ENCODE measurements around the gene ANO1.

The ANO1 gene

GRCh38 chr11:70186936-70187335 lies 108.8 kb downstream of the ANO1 start:
- no peak for TF ChIP-seq CTCF (IDR thresholded peaks at IDR 0.05)

- TF ChIP-seq CTCF (IDR thresholded peaks at IDR 0.05), result no peak
Measured at GRCh38 chr11:70187771-70188170, 109.7 kb downstream of the ANO1 start.

- no peak for TF ChIP-seq CTCF (IDR thresholded peaks at IDR 0.05)
Measured at GRCh38 chr11:70189622-70190021, 111.5 kb downstream of the ANO1 start.

GRCh38 chr11:70191495-70192140 lies 113.5 kb downstream of the ANO1 start:
- TF ChIP-seq CTCF (IDR thresholded peaks at IDR 0.05), result peak; percentile 95

GRCh38 chr11:70192666-70193410 lies 114.7 kb downstream of the ANO1 start:
- no peak for TF ChIP-seq CTCF (IDR thresholded peaks at IDR 0.05)

GRCh38 chr11:70193411-70194292 lies 115.5 kb downstream of the ANO1 start:
- TF ChIP-seq CTCF (IDR thresholded peaks at IDR 0.05), result no peak
